Adrenal gland (tissue), 5 donors: ENCODE measurements around the gene LRRK1.

Source experiments
- CTCF ChIP-seq, 6 experiments: fragments of 450-650 bp in 4 of 6; fragments of 200-600 bp in 2 of 6; sonication (generic) in 1 of 6; IDR thresholded peaks; 1 replicate in 5 of 6; 2 replicates in 1 of 6; pipeline versions ENCODE4 v1.5.1 to v1.8.0; 2016 to 2021; ENCODE audit warnings: antibody characterized with exemption in 6 of 6, mild to moderate bottlenecking in 2 of 6, moderate library complexity in 1 of 6
- POLR2A ChIP-seq, 2 donors: fragments of 450-650 bp; IDR thresholded peaks; one replicate each; pipeline ENCODE4 v1.6.1; 2017; ENCODE audit warnings: antibody characterized with exemption in 2 of 2, mild to moderate bottlenecking in 2 of 2, moderate library complexity in 1 of 2
- donor health status: DM: no; HTN: no; CAD: no.

GRCh38 chr15:101031213-101031612 is 112.1 kb downstream of the LRRK1 start:
- TF ChIP-seq CTCF (IDR thresholded peaks at IDR 0.05): no peak
- TF ChIP-seq POLR2A (IDR thresholded peaks at IDR 0.05): no peak
